ENCODE data around the gene AGR2. TPM values are rescaled to one million over a fixed set of nuclear protein-coding genes. Genes with fewer than 3 reads are reported as not detected.

The AGR2 gene
- total RNA-seq, 1 experiment from 2014 or later, result 76.1 TPM

GRCh38 chr7:16755397-16755796, 49.4 kb downstream of the AGR2 start:
- H4K20me1 ChIP-seq (ENCODE audit: insufficient read depth), result no peaks in the 10 kb centered on the region
- no peak for TF ChIP-seq CTCF (conservative IDR thresholded peaks at IDR 0.05)
- no peak for TF ChIP-seq EZH2 (IDR thresholded peaks at IDR 0.05; ENCODE audit: low read depth)
- H3K9me2 ChIP-seq (ENCODE audit: insufficient read depth), result no peaks in the 10 kb centered on the region
- peaks cover 4% of the 10 kb centered on the region; the same call in 1 of the 2 replicates for H3K36me3 ChIP-seq (ENCODE audit: low read depth)
- peaks cover 18% of the 10 kb centered on the region for H3F3A ChIP-seq (ENCODE audit: insufficient read depth, low read depth)
- ChIA-PET POLR2A (ENCODE audit: unreplicated experiment) (interaction anchor here (0.5 to 0.6 kb wide), 2 partner anchors 110 to 575 kb away, joined by 4 read pairs; no protein-coding TSS in a partner anchor), CTCF (interaction anchor here (0.5 to 0.8 kb wide), 2 partner anchors 52 to 136 kb away, joined by 3 read pairs; no protein-coding TSS in a partner anchor)
- peaks cover 57% of the 10 kb centered on the region for H3K79me2 ChIP-seq (ENCODE audit: low read depth)
- no peaks in the 10 kb centered on the region for H3K9me3 ChIP-seq (ENCODE audit: insufficient read depth, low read depth)
- no TSS peak for BruUV-seq (replicated peaks)
- H3K4me3 ChIP-seq, result peak overlapping the region; percentile 65
- peak overlapping the region; percentile 17 for H3K27ac ChIP-seq
- peak overlapping the region; percentile 79 for H3K4me2 ChIP-seq
- H3K4me1 ChIP-seq (replicated peaks; ENCODE audit: insufficient read depth), result peaks cover 28% of the 10 kb centered on the region
- H3K27me3 ChIP-seq (ENCODE audit: insufficient read depth, low read depth), result no peaks in the 10 kb centered on the region
- intact Hi-C loops (cut with micrococcal nuclease; ENCODE audit: unreplicated experiment), result no loop called here
- peak overlapping the region; percentile 87; the same call in 1 of the 2 replicates for H2AFZ ChIP-seq
- peak in 1 of 2 experiments; percentile 78 for DNase-seq

- intact Hi-C loops (cut with micrococcal nuclease; ENCODE audit: unreplicated experiment), result loop anchor here (5.0 kb wide), 2 partner anchors 108 to 162 kb away; partner anchors contain the start of genes ANKMY2 and BZW2
- H3K4me3 ChIP-seq, result peak overlapping the region; percentile 65
- H3F3A ChIP-seq (ENCODE audit: insufficient read depth, low read depth), result peaks cover 18% of the 10 kb centered on the region
- H4K20me1 ChIP-seq (ENCODE audit: insufficient read depth), result no peaks in the 10 kb centered on the region
- H3K27ac ChIP-seq, result peak overlapping the region; percentile 17
- peak in 1 of 2 experiments; percentile 49 for DNase-seq
- TF ChIP-seq CTCF (conservative IDR thresholded peaks at IDR 0.05), result no peak
- TF ChIP-seq EZH2 (IDR thresholded peaks at IDR 0.05; ENCODE audit: low read depth), result no peak
- peaks cover 28% of the 10 kb centered on the region for H3K4me1 ChIP-seq (replicated peaks; ENCODE audit: insufficient read depth)
- POLR2A ChIA-PET (ENCODE audit: unreplicated experiment), result interaction anchor here (0.5 to 0.6 kb wide), 2 partner anchors 110 to 575 kb away, joined by 4 read pairs; no protein-coding TSS in a partner anchor
- H3K4me2 ChIP-seq, result peak overlapping the region; percentile 79
- H3K36me3 ChIP-seq (ENCODE audit: low read depth), result peaks cover 4% of the 10 kb centered on the region; the same call in 1 of the 2 replicates
- H3K27me3 ChIP-seq (ENCODE audit: insufficient read depth, low read depth), result no peaks in the 10 kb centered on the region
- H2AFZ ChIP-seq, result peak overlapping the region; percentile 87
- BruUV-seq (replicated peaks), result no TSS peak
- no peaks in the 10 kb centered on the region for H3K9me2 ChIP-seq (ENCODE audit: insufficient read depth)
- peaks cover 52% of the 10 kb centered on the region for H3K79me2 ChIP-seq (ENCODE audit: low read depth)
- H3K9me3 ChIP-seq (ENCODE audit: insufficient read depth, low read depth), result no peaks in the 10 kb centered on the region
- CTCF ChIA-PET, result interaction anchor here (0.5 to 1.2 kb wide), 3 partner anchors 52 to 657 kb away, joined by 3 to 5 read pairs (median 3); no protein-coding TSS in a partner anchor
Measured at GRCh38 chr7:16754856-16755317, 49.9 kb downstream of the AGR2 start.

GRCh38 chr7:16753932-16754855, 50.6 kb downstream of the AGR2 start:
- Histone ChIP-seq H3K79me2 (ENCODE audit: low read depth) (peaks cover 45% of the 10 kb centered on the region), H3K9me2 (ENCODE audit: insufficient read depth) (no peaks in the 10 kb centered on the region), H3K27me3 (ENCODE audit: insufficient read depth, low read depth) (no peaks in the 10 kb centered on the region), H3K4me1 (replicated peaks; ENCODE audit: insufficient read depth) (peaks cover 28% of the 10 kb centered on the region), H4K20me1 (ENCODE audit: insufficient read depth) (no peaks in the 10 kb centered on the region), H3K27ac (peak overlapping the region; percentile 17), H2AFZ (peak overlapping the region; percentile 87), H3K4me3 (peak overlapping the region; percentile 65), H3K36me3 (ENCODE audit: low read depth) (peaks cover 4% of the 10 kb centered on the region; the same call in 1 of the 2 replicates), H3K4me2 (peak overlapping the region; percentile 79), H3F3A (ENCODE audit: insufficient read depth, low read depth) (peaks cover 18% of the 10 kb centered on the region), H3K9me3 (ENCODE audit: insufficient read depth, low read depth) (no peaks in the 10 kb centered on the region)
- peak in 1 of 2 experiments; percentile 46 for DNase-seq
- BruUV-seq (replicated peaks), result TSS peak; percentile 50
- no peak for TF ChIP-seq CTCF (conservative IDR thresholded peaks at IDR 0.05)
- no peak for TF ChIP-seq EZH2 (IDR thresholded peaks at IDR 0.05; ENCODE audit: low read depth)
- POLR2A ChIA-PET (ENCODE audit: unreplicated experiment), result no interaction called here
- CTCF ChIA-PET, result interaction anchor here (0.5 to 1.2 kb wide), 4 partner anchors 21 to 656 kb away, joined by 3 to 14 read pairs (median 4); no protein-coding TSS in a partner anchor
- intact Hi-C loops (cut with micrococcal nuclease; ENCODE audit: unreplicated experiment), result loop anchor here (2.0 to 5.0 kb wide), 4 partner anchors 45 to 163 kb away; partner anchors contain the start of genes ANKMY2 and BZW2

Measured in PC-9 (cell line).